B cell (primary cell): ENCODE results near the gene HSPB8.

ENCODE experiments used
- CTCF ChIP-seq: fragments of 200-600 bp; IDR thresholded peaks from one replicate; pipeline ENCODE4 v1.8.0; 2022; ENCODE audit warnings: antibody characterized with exemption, mild to moderate bottlenecking
- EZH2 ChIP-seq: IDR thresholded peaks from 2 replicates; pipeline ENCODE4 v1.6.1; 2012; ENCODE audit warnings: borderline replicate concordance, low read depth, mild to moderate bottlenecking, moderate library complexity, low read length; ENCODE audit not compliant: insufficient read depth, poor library complexity, severe bottlenecking

- TF ChIP-seq CTCF = no peak
- TF ChIP-seq EZH2 = no peak
Measured at GRCh38 chr12:119181944-119182343, 3.2 kb downstream of the HSPB8 start.
